Loucy (cell line): Measurements from ENCODE around the gene KRT82.

ENCODE experiments used
- CTCF ChIP-seq: fragments of 200-600 bp; sonication (generic); conservative IDR thresholded peaks from 2 replicates; pipeline ENCODE4 v1.5.1; 2014; ENCODE audit warnings: mild to moderate bottlenecking, antibody characterized with exemption, low read length
- EZH2phosphoT487 ChIP-seq: fragments of 200-600 bp; IDR thresholded peaks from 2 replicates; pipeline ENCODE4 v1.6.1; 2018; ENCODE audit warnings: antibody characterized with exemption, mild to moderate bottlenecking, moderate library complexity, borderline replicate concordance

DNA sequence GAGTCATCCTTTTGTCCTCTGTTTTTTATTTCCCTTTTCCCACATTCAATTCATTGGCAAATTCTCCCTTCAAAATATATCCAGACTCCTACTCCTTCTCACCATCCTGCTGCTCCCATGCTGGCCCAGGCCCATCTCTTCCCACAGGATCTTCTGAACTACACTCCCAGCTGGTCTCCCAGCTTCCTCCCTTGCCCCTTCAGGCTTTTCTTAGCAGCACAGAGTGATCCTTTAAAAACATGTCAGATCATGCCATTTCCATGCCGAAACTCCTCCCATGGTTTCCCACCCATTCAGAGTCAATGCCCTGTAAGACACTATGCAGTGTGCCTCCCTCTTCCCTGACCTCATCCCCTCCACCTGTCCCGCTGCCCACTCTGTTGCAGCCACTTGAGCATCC, 18.3 kb downstream of the KRT82 start:
- TF ChIP-seq CTCF (no peak), EZH2phosphoT487 (no peak)
